NB4 (cell line): ENCODE measurements around the gene LAT.
"Not testable (repeated sequence)": the region's sequence is repeated elsewhere in the genome, so short reads cannot be mapped to it uniquely, and the experiment has no call there.

ENCODE experiments used
- DNase-seq: peaks from one replicate; pipeline ENCODE4 v3.0.0; 2010; ENCODE audit warnings: low read depth
- H3K4me3 ChIP-seq: one replicate; pipeline ENCODE4 v1.5.1; 2011; ENCODE audit warnings: mild to moderate bottlenecking, low read depth, low read length, moderate library complexity
- CTCF ChIP-seq: IDR thresholded peaks from one replicate; pipeline ENCODE4 v1.5.1; 2012; ENCODE audit warnings: low read depth, low read length
- MYC ChIP-seq: IDR thresholded peaks from 2 replicates; pipeline ENCODE4 v1.6.1; 2011; ENCODE audit warnings: low read depth, low read length
- POLR2A ChIP-seq: IDR thresholded peaks from 2 replicates; pipeline ENCODE4 v1.6.1; 2011; ENCODE audit warnings: mild to moderate bottlenecking; ENCODE audit not compliant: insufficient read length; ENCODE audit errors: extremely low read depth
- TF ChIP-seq, protein P1 (sequence below): IDR thresholded peaks from 2 replicates; pipeline ENCODE4 v1.6.1; 2011; ENCODE audit warnings: low read depth, low read length

The LAT gene

DNA sequence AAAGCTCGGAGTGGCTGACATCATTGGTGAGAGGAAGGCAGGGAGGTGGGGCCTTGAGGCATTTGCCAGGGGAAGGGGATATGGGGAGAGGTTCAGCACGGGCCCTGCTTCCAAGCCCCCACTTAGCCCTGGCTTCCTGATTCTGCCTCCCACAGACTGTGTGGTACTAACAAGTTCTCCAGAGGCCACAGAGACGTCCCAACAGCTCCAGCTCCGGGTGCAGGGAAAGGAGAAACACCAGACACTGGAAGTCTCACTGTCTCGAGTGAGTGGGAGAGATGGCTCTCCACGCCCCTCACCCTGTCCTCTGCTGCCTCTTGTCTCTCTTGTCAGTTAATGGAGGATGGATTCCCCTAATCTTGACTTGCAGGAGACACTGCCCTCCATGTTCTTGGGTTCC lies 26.0 kb upstream of the LAT start:
- no peak for DNase-seq

DNA sequence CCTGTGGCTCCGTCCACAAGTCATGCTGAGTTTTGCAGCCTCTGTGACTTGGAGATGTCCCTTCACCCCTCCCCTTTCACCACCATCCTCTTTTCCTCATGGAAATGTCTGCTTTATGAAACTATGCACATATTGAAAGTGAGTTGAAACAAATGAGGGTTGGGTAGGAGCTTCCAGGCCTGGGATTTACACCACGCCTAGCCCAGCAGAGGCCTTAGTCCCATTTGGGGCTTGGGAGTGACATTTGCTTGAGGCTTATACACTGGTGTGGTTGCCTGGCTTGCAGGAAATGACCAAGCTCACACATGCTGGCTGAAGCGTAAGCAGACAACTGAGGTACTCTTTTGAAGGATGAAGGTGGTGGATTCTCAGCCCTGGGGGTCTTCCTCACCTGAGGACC lies 20.8 kb upstream of the LAT start:
- DNase-seq, result no peak
- H3K4me3 ChIP-seq, result no peak overlapping the region

More for the DNA sequence above, 26.0 kb upstream of the LAT start:
- no peak overlapping the region for H3K4me3 ChIP-seq
- TF ChIP-seq, protein P1, sequence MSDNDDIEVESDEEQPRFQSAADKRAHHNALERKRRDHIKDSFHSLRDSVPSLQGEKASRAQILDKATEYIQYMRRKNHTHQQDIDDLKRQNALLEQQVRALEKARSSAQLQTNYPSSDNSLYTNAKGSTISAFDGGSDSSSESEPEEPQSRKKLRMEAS, result no peak
- TF ChIP-seq CTCF, result no peak
- no peak for TF ChIP-seq POLR2A
- TF ChIP-seq MYC, result no peak

GRCh38 chr16:28964496-28964895 lies 20.4 kb upstream of the LAT start:
- H3K4me3 ChIP-seq, result no peak overlapping the region
- DNase-seq, result no peak
- no peak for TF ChIP-seq CTCF
- no peak for TF ChIP-seq POLR2A
- TF ChIP-seq MYC, result no peak
- TF ChIP-seq, protein P1, result no peak

More for the DNA sequence above, 20.8 kb upstream of the LAT start:
- TF ChIP-seq POLR2A, result no peak
- TF ChIP-seq, protein P1, result no peak
- TF ChIP-seq MYC, result no peak
- TF ChIP-seq CTCF, result no peak

DNA sequence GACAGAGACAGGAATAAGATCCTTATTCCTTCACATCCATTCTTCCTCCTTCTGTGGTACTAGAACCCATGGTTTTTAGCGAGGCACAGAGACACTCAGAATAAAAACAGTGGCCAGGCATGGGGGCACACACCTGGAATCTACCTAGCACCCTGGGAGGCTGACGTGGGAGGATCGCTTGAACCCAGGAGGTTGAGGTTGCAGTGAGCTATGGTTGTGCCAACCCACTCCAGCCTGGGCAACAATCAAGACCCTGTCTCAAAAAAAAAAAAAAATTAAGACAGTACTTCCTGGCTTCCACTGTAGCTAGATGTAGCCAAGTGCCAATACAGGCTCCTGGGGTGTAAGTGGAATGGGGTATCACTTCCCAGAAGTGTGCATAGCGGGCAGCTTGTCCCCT lies 17.7 kb upstream of the LAT start:
- H3K4me3 ChIP-seq, result no peak overlapping the region
- DNase-seq, result no peak
- TF ChIP-seq, protein P1, result no peak
- TF ChIP-seq MYC (no peak), POLR2A (no peak), CTCF (no peak)

GRCh38 chr16:28969696-28970095 lies 15.2 kb upstream of the LAT start:
- H3K4me3 ChIP-seq, DNase-seq: not testable (repeated sequence)

- DNase-seq, result peak; percentile 57
- H3K4me3 ChIP-seq, result peak overlapping the region; percentile 84
- TF ChIP-seq MYC (no peak), POLR2A (no peak), CTCF (peak; percentile 63)
- TF ChIP-seq, protein P1, result no peak
Observed at GRCh38 chr16:28974007-28974436, 10.8 kb upstream of the LAT start.
